NCI-H1105 (cell line): ENCODE data around the gene C6orf15.

Experiments used
- DNase-seq: peaks from one replicate; lab custom pipeline; 2025; lab: John Stamatoyannopoulos, UW

C6orf15 gene

GRCh38 chr6:31130751-31131150 is 18.4 kb upstream of the C6orf15 start:
- no peak for DNase-seq

- DNase-seq: no peak
Observed at GRCh38 chr6:31129130-31129529, 16.8 kb upstream of the C6orf15 start.

GRCh38 chr6:31128093-31128676 is 15.8 kb upstream of the C6orf15 start:
- peak; percentile 42 for DNase-seq

GRCh38 chr6:31126396-31127175 is 14.2 kb upstream of the C6orf15 start:
- no peak for DNase-seq

- DNase-seq: no peak
Observed at GRCh38 chr6:31125586-31126363, 13.4 kb upstream of the C6orf15 start.

- no peak for DNase-seq
Observed at GRCh38 chr6:31125162-31125561, 12.8 kb upstream of the C6orf15 start.

- DNase-seq: no peak
Observed at GRCh38 chr6:31122791-31123706, 10.7 kb upstream of the C6orf15 start.

GRCh38 chr6:31121131-31121790 is 8.9 kb upstream of the C6orf15 start:
- no peak for DNase-seq

- DNase-seq: no peak
Observed at GRCh38 chr6:31120151-31120915, 8.0 kb upstream of the C6orf15 start, which contains the start of gene CDSN. Gene CDSN (minus strand): TSS chr6:31120446. CDS start chr6:31120419, 27 bp downstream.

GRCh38 chr6:31118178-31118577 is 5.8 kb upstream of the C6orf15 start:
- no peak for DNase-seq

GRCh38 chr6:31116661-31117385 is 4.4 kb upstream of the C6orf15 start:
- DNase-seq: no peak

- no peak for DNase-seq
Observed at GRCh38 chr6:31115941-31116560, 3.7 kb upstream of the C6orf15 start.

GRCh38 chr6:31114970-31115849 is 2.8 kb upstream of the C6orf15 start:
- DNase-seq: no peak

GRCh38 chr6:31114541-31114878 is 2.1 kb upstream of the C6orf15 start, which contains the start of gene PSORS1C1:
Gene PSORS1C1 (plus strand): TSS chr6:31114800. CDS start chr6:31129633, 14,833 bp downstream.
- DNase-seq: no peak

- DNase-seq: no peak
Observed at GRCh38 chr6:31113861-31114540, 1.6 kb upstream of the C6orf15 start.

- DNase-seq: no peak
Observed at GRCh38 chr6:31111712-31112111, 663 bp downstream of the C6orf15 start.

GRCh38 chr6:31110825-31111582 is 1.4 kb downstream of the C6orf15 start:
- no peak for DNase-seq
